NCI-H446 (cell line): ENCODE results near the gene PARS2.

Source experiments
- DNase-seq, 2 experiments: peaks; one replicate each; lab custom pipeline; 2025; lab: John Stamatoyannopoulos, UW

PARS2 gene

DNA sequence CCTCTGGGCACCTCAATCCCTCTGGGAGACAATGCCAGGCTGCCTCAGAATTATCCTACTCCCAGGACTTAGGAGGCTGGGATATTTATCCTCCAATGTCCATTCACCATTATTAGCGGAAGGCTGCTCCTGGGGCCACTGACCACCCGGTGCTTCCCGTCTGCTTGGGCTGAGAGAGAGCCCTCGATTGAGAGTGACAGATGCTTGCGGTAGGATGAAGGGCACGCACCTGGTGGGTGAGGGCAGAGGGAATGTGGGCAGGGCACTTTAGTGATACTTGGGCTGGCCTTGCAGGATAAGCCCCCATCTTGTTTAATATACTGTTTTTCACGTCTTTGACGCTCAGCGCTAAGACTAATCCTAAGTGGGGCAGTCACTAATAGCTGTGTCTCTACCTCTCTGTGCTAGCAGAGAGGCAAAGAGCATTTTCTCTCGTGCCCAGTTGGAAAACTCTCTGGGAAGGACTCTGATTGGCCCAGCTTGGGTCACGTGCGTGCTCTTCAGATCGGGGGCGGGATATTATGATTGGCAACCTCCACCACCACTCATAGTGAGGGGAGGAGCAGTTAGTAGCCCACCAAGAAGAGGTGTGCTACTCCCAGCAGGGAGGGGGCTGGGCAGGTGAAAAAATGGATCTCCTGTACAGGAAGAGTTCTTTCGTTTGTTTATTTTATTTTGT, 10.6 kb upstream of the PARS2 start:
- peak; percentile 18 to 46 for DNase-seq

GRCh38 chr1:54772951-54773350, 8.6 kb upstream of the PARS2 start:
- DNase-seq, result no peak

DNA sequence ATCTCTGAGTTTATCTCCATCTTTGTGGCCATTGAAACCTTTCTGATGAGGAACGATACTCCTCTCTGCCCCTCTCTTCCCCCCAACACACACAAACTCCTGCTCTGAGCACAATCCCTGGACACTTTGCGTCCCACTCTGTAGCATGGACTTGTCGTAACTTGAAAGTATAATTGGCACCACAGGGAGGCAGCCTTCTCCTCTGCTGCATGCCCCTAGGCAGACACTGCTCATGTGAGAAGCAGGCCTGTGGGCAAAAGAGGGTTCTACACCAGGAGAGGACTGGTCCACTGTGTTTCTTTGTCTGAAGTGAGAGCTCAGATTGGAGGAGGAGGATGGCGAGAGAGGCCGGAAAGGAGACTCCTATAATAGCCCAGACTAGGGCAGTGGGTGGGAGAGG, 3.8 kb upstream of the PARS2 start:
- no peak for DNase-seq

DNA sequence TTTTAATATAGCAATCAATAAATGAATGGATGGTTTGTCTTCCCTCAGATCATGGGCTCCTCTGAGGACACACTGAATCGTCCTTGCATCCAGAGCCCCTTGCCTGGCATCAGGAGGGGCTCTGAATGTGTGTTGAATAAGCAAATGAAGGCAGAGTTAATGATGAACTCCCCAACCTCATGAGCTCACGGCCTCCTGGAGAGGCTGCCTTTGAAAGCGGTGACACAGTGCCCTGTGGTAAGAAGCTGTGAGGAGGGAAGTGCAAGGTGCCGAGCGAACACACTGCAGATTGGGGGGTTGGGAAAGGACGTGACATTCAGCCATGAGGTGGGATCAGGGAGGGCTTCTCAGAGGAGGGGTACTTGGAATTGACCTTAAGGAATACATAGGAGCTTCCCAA, 3.2 kb upstream of the PARS2 start:
- DNase-seq, result no peak

- DNase-seq, result no peak
Observed at GRCh38 chr1:54766726-54767125, 2.4 kb upstream of the PARS2 start.

- no peak for DNase-seq
Observed at GRCh38 chr1:54764922-54765561, 719 bp upstream of the PARS2 start.

- DNase-seq, result no peak
Observed at GRCh38 chr1:54763816-54764132, 549 bp downstream of the PARS2 start.

GRCh38 chr1:54758678-54759348, 5.5 kb downstream of the PARS2 start:
- DNase-seq, result no peak

- DNase-seq, result no peak
Observed at GRCh38 chr1:54757833-54758232, 6.5 kb downstream of the PARS2 start.

DNA sequence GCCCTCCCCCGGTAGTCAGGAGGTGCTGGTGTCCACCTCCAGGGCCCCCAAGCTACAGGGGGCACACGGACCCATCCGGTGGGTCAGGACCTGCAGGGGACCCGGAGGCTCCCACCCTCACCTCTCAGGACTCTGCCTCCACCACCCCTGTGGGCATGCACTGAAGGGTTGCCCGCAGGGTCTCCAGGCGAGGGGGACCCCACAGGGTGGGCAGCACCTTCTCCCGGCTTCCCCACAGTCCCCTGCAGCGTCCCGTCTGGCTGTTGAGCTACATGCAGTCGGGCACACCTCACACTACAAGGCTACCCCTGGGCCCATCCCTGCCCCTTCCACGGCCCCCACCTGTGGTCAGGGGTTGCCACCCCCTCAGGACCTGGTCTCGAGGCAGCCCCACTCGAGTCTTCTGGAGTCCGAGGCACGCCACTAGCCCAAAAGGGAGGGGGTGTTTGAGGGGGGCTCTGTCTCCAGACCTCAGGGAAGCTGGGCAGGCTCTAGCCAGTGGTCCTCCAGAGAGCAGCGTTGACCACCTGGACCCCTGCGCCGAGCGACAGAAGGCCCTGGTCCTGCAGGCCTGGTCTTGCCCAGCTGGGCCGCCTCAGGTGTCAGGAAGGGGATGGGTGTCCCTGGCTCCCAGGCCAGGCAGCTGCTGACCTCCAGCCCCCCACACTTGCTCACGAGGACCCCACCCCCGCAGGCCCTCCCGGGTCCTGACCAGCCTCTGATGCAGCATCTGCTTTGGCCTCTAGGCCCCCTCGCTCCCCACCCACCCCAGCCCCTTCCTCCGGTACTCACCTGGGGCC, 9.6 kb downstream of the PARS2 start:
- DNase-seq, result no peak

GRCh38 chr1:54754045-54754444, 10.3 kb downstream of the PARS2 start:
- no peak for DNase-seq

DNA sequence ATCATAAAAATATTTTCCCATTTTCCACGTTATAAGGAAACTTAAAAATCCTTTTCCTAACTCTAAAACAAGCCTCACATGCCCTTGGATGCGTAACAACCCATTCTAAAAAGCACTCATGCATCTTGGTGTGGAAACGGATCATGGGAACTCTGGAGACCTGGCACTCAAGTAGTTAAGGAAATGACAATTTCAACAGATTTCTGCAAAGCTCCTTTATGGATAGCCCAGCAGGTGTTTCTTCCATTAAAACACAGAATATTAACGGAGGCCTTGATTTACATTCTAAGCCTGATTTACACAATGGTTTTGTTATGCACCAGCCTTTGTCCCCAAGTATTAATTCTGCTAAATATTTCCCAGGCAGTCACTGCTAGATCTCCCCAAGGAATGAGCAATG, 12.9 kb downstream of the PARS2 start:
- no peak for DNase-seq

DNA sequence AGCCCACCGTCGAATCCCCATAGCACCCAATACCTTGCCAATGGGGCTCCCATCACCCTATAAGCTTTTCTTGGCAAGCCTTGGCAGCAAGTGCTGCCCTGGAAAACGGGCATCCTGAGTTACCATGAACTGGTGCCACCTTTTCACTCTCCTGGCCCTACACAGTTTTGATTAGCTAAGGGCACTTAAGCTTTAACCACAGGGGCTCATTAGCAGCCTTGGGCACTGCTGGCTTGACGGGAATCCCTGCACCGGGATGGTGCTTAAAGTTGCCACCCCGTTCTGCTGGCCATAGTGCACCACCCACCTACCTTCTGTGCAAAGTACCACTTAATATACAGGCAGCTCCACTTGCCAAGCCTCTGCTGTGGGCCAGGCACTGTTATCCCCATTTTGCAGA, 13.7 kb downstream of the PARS2 start:
- no peak for DNase-seq

- DNase-seq, result no peak
Observed at GRCh38 chr1:54748094-54748835, 16.1 kb downstream of the PARS2 start.

GRCh38 chr1:54745864-54746263, 18.5 kb downstream of the PARS2 start:
- DNase-seq, result no peak

- no peak for DNase-seq
Observed at GRCh38 chr1:54745274-54745673, 19.0 kb downstream of the PARS2 start.

- no peak for DNase-seq
Observed at GRCh38 chr1:54744696-54745095, 19.6 kb downstream of the PARS2 start.

GRCh38 chr1:54743416-54744226, 20.7 kb downstream of the PARS2 start:
- no peak for DNase-seq

GRCh38 chr1:54742282-54742681, 22.0 kb downstream of the PARS2 start:
- DNase-seq, result no peak

DNA sequence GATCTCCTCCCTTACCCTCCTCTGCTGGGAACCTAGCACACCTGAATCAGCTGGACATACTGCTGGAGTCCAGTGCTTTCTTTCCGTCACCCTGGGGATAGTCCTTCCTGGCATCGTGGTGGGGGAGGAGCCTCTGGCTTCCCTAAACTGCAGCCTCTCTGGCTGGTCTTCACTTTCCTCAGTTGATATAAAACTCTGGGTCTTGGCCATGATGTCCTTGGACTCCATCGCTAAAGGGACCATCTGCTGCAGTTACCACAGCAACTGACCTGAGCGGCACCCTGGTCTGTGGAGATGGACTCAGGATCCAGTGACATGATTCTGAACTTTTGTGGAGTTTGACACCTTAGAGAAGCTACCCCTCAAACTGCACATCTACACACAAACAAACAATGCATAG, 22.8 kb downstream of the PARS2 start:
- no peak for DNase-seq

DNA sequence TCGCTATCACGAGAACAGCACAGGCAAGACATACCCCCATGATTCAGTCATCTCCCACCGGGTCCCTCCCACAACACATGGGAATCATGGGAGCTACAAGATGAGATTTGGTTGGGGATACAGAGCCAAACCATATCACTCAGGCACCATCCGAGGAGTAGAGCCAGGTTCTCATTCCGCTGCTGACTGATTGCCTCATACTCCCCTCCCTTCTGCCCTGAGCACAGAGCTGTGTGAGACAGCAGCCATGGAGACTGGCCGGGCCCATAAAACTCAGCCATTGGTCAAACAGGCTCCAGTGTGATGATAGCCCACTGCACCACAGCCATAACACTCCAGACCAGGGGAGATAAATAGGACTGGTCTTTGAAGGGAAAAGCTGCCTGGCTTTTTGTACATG, 26.1 kb downstream of the PARS2 start:
- DNase-seq, result no peak
